MCF 10A (cell line): ENCODE measurements around the gene AGT. TPM values are rescaled to one million over a fixed set of nuclear protein-coding genes. Genes with fewer than 3 reads are reported as not detected.

ENCODE experiments used
- BruUV-seq: library from RNA; stranded (reverse); fragments of 400-500 nt; replicated peaks from 2 replicates; lab custom pipeline; 2021; lab: Mats Ljungman, UMichigan
- CTCF ChIA-PET: fragments of 300-600 bp; sonication (Branson Sonifier 250); formaldehyde crosslinking; extraction: SDS; loops from one replicate; lab custom pipeline; 2021; ENCODE audit warnings: antibody characterized with exemption, inconsistent platforms; lab: Yijun Ruan, JAX
- POLR2A ChIA-PET: fragments of 300-600, 350-650 bp; sonication (Branson Sonifier 250); formaldehyde crosslinking; extraction: SDS; loops from one replicate; lab custom pipeline; 2020; ENCODE audit warnings: antibody characterized with exemption, inconsistent platforms; lab: Yijun Ruan, JAX
- DNase-seq: peaks from one replicate; pipeline ENCODE4 v3.0.0-alpha.2; 2018; ENCODE audit not compliant: unreplicated experiment
- H3K27ac Mint-ChIP-seq: one replicate; pipeline ENCODE4 v1.8.0; 2022; ENCODE audit warnings: mild to moderate bottlenecking, low read depth, mixed read lengths; ENCODE audit not compliant: unreplicated experiment
- H3K27me3 Mint-ChIP-seq: one replicate; pipeline ENCODE4 v1.8.0; 2022; ENCODE audit warnings: mixed read lengths; ENCODE audit not compliant: insufficient read depth, unreplicated experiment
- H3K36me3 Mint-ChIP-seq: one replicate; pipeline ENCODE4 v1.8.0; 2022; ENCODE audit warnings: mild to moderate bottlenecking, moderate library complexity, mixed read lengths; ENCODE audit not compliant: insufficient read depth, unreplicated experiment
- H3K4me1 Mint-ChIP-seq: one replicate; pipeline ENCODE4 v1.8.0; 2022; ENCODE audit warnings: mixed read lengths; ENCODE audit not compliant: insufficient read depth, unreplicated experiment
- H3K4me3 Mint-ChIP-seq: one replicate; pipeline ENCODE4 v1.8.0; 2022; ENCODE audit warnings: mild to moderate bottlenecking, moderate library complexity, mixed read lengths; ENCODE audit not compliant: unreplicated experiment
- H3K9me3 Mint-ChIP-seq: one replicate; pipeline ENCODE4 v1.8.0; 2022; ENCODE audit warnings: mixed read lengths; ENCODE audit not compliant: unreplicated experiment
- CTCF ChIP-seq: fragments of 200-600 bp; IDR thresholded peaks from one replicate; pipeline ENCODE4 v1.8.0; 2022; ENCODE audit warnings: antibody characterized with exemption, mild to moderate bottlenecking; ENCODE audit not compliant: unreplicated experiment
- intact Hi-C: fragments of 100-400 bp; cut with micrococcal nuclease; formaldehyde crosslinking; loops from 2 replicates; pipeline ENCODE4 v1.14.1; 2022
- total RNA-seq: library from RNA; stranded (reverse); gene quantifications from 2 replicates; pipeline ENCODE4 v1.2.3, GENCODE V29; 2022

The AGT gene
- total RNA-seq, 1 experiment from 2014 or later = not detected

- no TSS peak for BruUV-seq
- Mint-ChIP-seq H3K4me3 (no peak overlapping the region), H3K27me3 (no peaks in the 10 kb centered on the region), H3K27ac (no peak overlapping the region), H3K4me1 (no peaks in the 10 kb centered on the region), H3K36me3 (peaks cover 90% of the 10 kb centered on the region), H3K9me3 (peaks cover 8% of the 10 kb centered on the region)
- intact Hi-C loops = no loop called here
- ChIA-PET POLR2A (interaction anchor here (0.6 to 1.0 kb wide), 2 partner anchors 99 to 305 kb away, joined by 3 read pairs; no protein-coding TSS in a partner anchor), CTCF (interaction anchor here (1.6 kb wide), 1 partner anchor 33 kb away, joined by 4 read pairs; no protein-coding TSS in a partner anchor)
- no peak for DNase-seq
- TF ChIP-seq CTCF = no peak
Observed at GRCh38 chr1:230674581-230674980, 39.3 kb downstream of the AGT start.

GRCh38 chr1:230669543-230669942, 44.4 kb downstream of the AGT start:
- POLR2A ChIA-PET = interaction anchor here (1.3 kb wide), 1 partner anchor 20 kb away, joined by 3 read pairs; no protein-coding TSS in a partner anchor
- Mint-ChIP-seq H3K36me3 (peaks cover 91% of the 10 kb centered on the region), H3K4me3 (no peak overlapping the region), H3K27me3 (no peaks in the 10 kb centered on the region), H3K9me3 (no peaks in the 10 kb centered on the region), H3K4me1 (no peaks in the 10 kb centered on the region), H3K27ac (no peak overlapping the region)
- intact Hi-C loops = no loop called here
- DNase-seq = no peak
- TF ChIP-seq CTCF = no peak
- no TSS peak for BruUV-seq
- CTCF ChIA-PET = interaction anchor here (1.3 to 2.4 kb wide), 2 partner anchors 9 to 26 kb away, joined by 3 to 10 read pairs; no protein-coding TSS in a partner anchor

- no peak for DNase-seq
- CTCF ChIA-PET = interaction anchor here (0.6 to 2.8 kb wide), 4 partner anchors 25 to 1978 kb away, joined by 3 to 11 read pairs (median 8); no protein-coding TSS in a partner anchor
- Mint-ChIP-seq H3K4me3 (no peak overlapping the region), H3K9me3 (no peaks in the 10 kb centered on the region), H3K27ac (no peak overlapping the region), H3K27me3 (no peaks in the 10 kb centered on the region), H3K4me1 (no peaks in the 10 kb centered on the region), H3K36me3 (peaks cover 86% of the 10 kb centered on the region)
- TF ChIP-seq CTCF = no peak
- POLR2A ChIA-PET = interaction anchor here (1.3 kb wide), 1 partner anchor 19 kb away, joined by 3 read pairs; no protein-coding TSS in a partner anchor
- intact Hi-C loops = no loop called here
- BruUV-seq = no TSS peak
Observed at GRCh38 chr1:230668227-230668626, 45.7 kb downstream of the AGT start.

- Mint-ChIP-seq H3K4me3 (no peak overlapping the region), H3K27me3 (no peaks in the 10 kb centered on the region), H3K4me1 (peaks cover 6% of the 10 kb centered on the region), H3K9me3 (no peaks in the 10 kb centered on the region), H3K36me3 (peaks cover 65% of the 10 kb centered on the region), H3K27ac (peak overlapping the region; percentile 1)
- peak; percentile 39 for DNase-seq
- BruUV-seq = no TSS peak
- ChIA-PET CTCF (interaction anchor here (1.2 kb wide), 1 partner anchor 19 kb away, joined by 3 read pairs; no protein-coding TSS in a partner anchor), POLR2A (interaction anchor here (0.7 to 3.8 kb wide), 3 partner anchors 11 to 856 kb away, joined by 3 to 24 read pairs (median 3); partner anchors contain the start of gene COG2)
- TF ChIP-seq CTCF = no peak
- intact Hi-C loops = no loop called here
Observed at GRCh38 chr1:230661976-230662375, 51.9 kb downstream of the AGT start.
